Measurements from ENCODE around the gene UGT1A9. TPM values are rescaled to one million over a fixed set of nuclear protein-coding genes. Genes with fewer than 3 reads are reported as not detected.

Gene UGT1A9
- total and polyA plus RNA-seq, 7 donors, result not detected

DNA sequence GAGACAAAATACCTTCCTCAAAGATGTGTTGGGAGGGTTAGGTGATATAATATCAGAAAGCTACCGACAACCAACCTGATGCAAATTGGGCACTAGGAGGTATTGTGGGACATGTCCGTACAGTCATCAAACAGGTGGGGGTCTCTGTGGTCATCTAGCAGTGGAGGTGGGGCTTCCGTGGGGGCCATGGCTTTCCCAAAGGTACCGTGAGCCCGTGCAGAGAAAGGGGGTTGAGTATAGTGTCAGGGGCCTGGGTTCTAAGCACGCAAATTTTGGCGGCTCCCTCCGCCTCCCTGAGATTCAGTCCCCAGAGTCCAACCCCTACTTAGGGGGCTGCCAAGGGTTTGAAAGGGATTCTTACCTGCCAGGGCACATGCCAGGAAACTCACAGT is 150.0 kb downstream of the UGT1A9 start:
- ATAC-seq (no peak), DNase-seq (no peak)
- Histone ChIP-seq H3K36me3 (ENCODE audit: insufficient read depth in 1 of 2, low read depth in 1 of 2) (no peaks in the 10 kb centered on the region), H3K4me3 (no peak overlapping the region), H3K4me1 (no peaks in the 10 kb centered on the region), H3K9me3 (no peaks in the 10 kb centered on the region), H3K27me3 (ENCODE audit: insufficient read depth in 3 of 3, low read length in 2 of 3) (peaks cover 0 to 4% (median 0%) of the 10 kb centered on the region in 3 donors), H3K27ac (no peak overlapping the region)
- 87 to 91% (median 90%) methylated on average over 8 of the region's 8 CpGs for WGBS, 3 donors
- TF ChIP-seq, protein P1, sequence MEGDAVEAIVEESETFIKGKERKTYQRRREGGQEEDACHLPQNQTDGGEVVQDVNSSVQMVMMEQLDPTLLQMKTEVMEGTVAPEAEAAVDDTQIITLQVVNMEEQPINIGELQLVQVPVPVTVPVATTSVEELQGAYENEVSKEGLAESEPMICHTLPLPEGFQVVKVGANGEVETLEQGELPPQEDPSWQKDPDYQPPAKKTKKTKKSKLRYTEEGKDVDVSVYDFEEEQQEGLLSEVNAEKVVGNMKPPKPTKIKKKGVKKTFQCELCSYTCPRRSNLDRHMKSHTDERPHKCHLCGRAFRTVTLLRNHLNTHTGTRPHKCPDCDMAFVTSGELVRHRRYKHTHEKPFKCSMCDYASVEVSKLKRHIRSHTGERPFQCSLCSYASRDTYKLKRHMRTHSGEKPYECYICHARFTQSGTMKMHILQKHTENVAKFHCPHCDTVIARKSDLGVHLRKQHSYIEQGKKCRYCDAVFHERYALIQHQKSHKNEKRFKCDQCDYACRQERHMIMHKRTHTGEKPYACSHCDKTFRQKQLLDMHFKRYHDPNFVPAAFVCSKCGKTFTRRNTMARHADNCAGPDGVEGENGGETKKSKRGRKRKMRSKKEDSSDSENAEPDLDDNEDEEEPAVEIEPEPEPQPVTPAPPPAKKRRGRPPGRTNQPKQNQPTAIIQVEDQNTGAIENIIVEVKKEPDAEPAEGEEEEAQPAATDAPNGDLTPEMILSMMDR (IDR thresholded peaks at IDR 0.05), result no peak
- intact Hi-C loops (cut with DNase I), result no loop called here

DNA sequence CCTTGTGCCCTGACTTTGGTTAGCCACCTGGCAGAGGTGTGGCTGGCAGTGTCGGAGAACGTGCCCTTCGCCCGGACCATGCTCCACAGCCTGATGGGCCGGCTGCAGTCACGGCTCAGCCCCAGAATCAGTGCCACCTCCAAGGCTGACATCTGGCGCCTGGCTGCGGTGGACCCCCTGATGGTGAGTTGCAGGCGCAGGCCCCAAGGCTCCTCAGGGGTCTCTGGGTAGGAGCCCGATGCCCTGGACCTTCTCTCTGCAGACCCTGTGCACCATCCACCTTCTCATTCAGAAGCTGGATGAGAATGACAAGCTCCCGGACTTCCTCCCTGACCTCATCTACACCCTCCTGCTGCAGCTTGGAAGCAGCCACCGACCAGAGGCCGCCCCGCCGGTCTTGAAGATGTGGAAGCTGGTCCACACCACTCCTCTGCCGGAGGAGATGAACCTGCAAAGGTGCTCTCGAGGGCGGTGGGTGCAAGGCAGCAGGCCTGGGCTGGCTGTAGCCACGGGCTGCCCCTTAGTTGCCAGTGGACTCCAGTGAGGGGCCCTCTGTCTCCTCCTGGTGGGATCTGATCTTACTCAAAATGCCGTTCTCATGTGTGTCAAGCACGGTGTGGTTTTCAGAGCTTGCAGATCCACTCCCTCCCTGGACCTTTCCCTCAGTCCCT is 150.5 kb downstream of the UGT1A9 start:
- Histone ChIP-seq H3K36me3 (ENCODE audit: insufficient read depth in 1 of 2, low read depth in 1 of 2) (no peaks in the 10 kb centered on the region), H3K4me1 (no peaks in the 10 kb centered on the region), H3K4me3 (no peak overlapping the region), H3K27ac (no peak overlapping the region), H3K27me3 (ENCODE audit: insufficient read depth in 3 of 3, low read length in 2 of 3) (peaks cover 0 to 3% (median 0%) of the 10 kb centered on the region in 3 donors), H3K9me3 (no peaks in the 10 kb centered on the region)
- DNase-seq, result no peak
- intact Hi-C loops (cut with DNase I), result no loop called here
- TF ChIP-seq, protein P1 (IDR thresholded peaks at IDR 0.05), result no peak
- 81 to 85% (median 84%) methylated on average over 19 to 21 of the region's 21 CpGs for whole genome bisulfite sequencing, 3 donors
- ATAC-seq, result no peak

Other genes with a start within 250 kb of the UGT1A9 start
- 10 to 100 TPM; 13.3 to 23.3 (median 21.9) TPM for gene USP40, start 105.1 kb upstream of the UGT1A9 start, total RNA-seq
- gene USP40, start 105.1 kb upstream of the UGT1A9 start, polyA plus RNA-seq, result 10 to 100 TPM in 1 of 3 donors, 1 to 10 TPM in 2; 9.1 to 19.4 (median 9.3) TPM
- gene UGT1A8, start 54.3 kb upstream of the UGT1A9 start, total RNA-seq, result not detected
- gene UGT1A8, start 54.3 kb upstream of the UGT1A9 start, polyA plus RNA-seq, result not detected
- not detected for gene UGT1A10, start 35.5 kb upstream of the UGT1A9 start, total RNA-seq
- gene UGT1A10, start 35.5 kb upstream of the UGT1A9 start, polyA plus RNA-seq, result under 1 TPM in 1 of 3 donors, not detected in 2; 0.03 TPM
- not detected for gene UGT1A7, start 10.0 kb downstream of the UGT1A9 start, total RNA-seq
- gene UGT1A7, start 10.0 kb downstream of the UGT1A9 start, polyA plus RNA-seq, result not detected
- gene UGT1A6, start 21.0 kb downstream of the UGT1A9 start, total RNA-seq, result not detected
- gene UGT1A6, start 21.0 kb downstream of the UGT1A9 start, polyA plus RNA-seq, result not detected
- gene UGT1A5, start 41.0 kb downstream of the UGT1A9 start, total RNA-seq, result not detected
- gene UGT1A5, start 41.0 kb downstream of the UGT1A9 start, polyA plus RNA-seq, result not detected
- gene UGT1A4, start 46.8 kb downstream of the UGT1A9 start, total RNA-seq, result not detected
- not detected for gene UGT1A4, start 46.8 kb downstream of the UGT1A9 start, polyA plus RNA-seq
- not detected for gene UGT1A3, start 57.1 kb downstream of the UGT1A9 start, total RNA-seq
- gene UGT1A3, start 57.1 kb downstream of the UGT1A9 start, polyA plus RNA-seq, result not detected
- gene UGT1A1, start 88.4 kb downstream of the UGT1A9 start, total RNA-seq, result not detected
- gene UGT1A1, start 88.4 kb downstream of the UGT1A9 start, polyA plus RNA-seq, result under 1 TPM in 1 of 3 donors, not detected in 2; 0.06 TPM
- gene MROH2A, start 106.4 kb downstream of the UGT1A9 start, total RNA-seq, result not detected
- gene MROH2A, start 106.4 kb downstream of the UGT1A9 start, polyA plus RNA-seq, result not detected
- not detected for gene HJURP, start 182.6 kb downstream of the UGT1A9 start, total RNA-seq
- gene HJURP, start 182.6 kb downstream of the UGT1A9 start, polyA plus RNA-seq, result under 1 TPM; 0.08 to 0.25 (median 0.10) TPM
- not detected for gene TRPM8, start 245.5 kb downstream of the UGT1A9 start, total RNA-seq
- not detected for gene TRPM8, start 245.5 kb downstream of the UGT1A9 start, polyA plus RNA-seq